ENCODE data around the gene GNAS-AS1. TPM values are rescaled to one million over a fixed set of nuclear protein-coding genes. Genes with fewer than 3 reads are reported as not detected.

Gene GNAS-AS1
- 0.11 TPM in 1 of 2 replicates, not detected in the other for total RNA-seq (2014; rRNA removed)
- not detected for polyA plus RNA-seq (2012)

DNA sequence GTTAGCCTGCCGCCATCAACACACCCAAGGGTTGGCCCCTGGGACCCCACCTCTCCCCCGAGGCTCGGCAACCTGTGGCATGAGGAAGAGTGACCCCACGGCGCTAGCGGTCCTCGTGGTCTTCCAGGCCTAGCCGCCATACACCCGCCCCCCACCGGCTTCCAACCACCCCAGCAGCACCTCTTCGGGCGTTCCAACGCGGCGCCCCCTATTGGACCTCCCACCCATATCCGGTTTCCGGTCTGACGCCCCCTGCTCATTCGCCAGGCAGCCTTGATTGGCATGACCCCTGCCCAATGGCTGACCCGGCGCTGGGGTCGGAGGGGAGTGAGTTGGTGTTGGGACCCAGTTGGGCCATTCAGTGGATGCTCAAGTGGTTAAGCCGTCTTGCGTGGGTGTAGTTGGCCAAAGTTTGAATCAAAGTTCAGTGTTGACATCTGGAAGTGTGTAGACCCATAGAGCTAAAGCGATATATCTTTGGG, at the start of gene GNAS-AS1:
GNAS-AS1 (minus strand) TSS at position 210 of the 482 bp plus-strand sequence.
- no peak for DNase-seq (ENCODE audit: low read depth)

DNA sequence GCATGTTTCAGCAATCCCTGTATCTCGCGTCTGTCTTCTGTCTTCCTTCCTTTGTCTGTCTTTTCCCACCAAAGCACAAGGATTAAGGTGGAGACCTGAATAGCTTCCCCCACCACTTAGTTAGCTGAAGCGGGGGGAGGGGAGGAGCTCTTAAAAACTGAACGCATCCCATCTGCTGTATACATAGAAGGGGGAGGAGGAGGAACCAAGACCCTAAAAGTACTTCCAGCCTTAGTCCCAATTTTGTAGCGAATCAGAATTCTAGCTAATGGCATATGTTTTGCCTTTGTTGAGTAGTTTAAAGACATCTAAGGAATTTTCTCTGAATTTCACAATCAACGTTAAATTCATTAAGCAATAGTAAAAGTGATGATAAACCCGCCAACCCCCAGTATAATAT, 49.7 kb upstream of the GNAS-AS1 start:
- no peak for DNase-seq (ENCODE audit: low read depth)

DNA sequence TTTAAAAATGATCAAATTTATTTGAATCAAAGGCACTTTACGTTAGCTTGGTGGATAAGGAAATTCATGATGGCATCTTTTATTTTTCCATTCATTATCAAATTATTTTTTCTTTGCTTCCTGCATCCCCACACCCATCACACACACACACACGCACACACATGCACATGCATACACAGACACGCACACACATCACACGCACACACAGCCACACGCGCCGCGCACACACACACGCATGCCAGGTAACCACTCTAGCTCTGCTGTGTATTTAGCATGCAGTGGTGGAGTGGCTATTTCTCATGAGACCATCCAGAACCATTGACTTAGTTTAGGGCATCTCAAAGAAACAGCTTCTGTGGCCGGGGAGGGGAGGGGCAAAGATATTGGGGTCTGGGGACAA, 48.8 kb upstream of the GNAS-AS1 start:
- DNase-seq (ENCODE audit: low read depth) = no peak

DNA sequence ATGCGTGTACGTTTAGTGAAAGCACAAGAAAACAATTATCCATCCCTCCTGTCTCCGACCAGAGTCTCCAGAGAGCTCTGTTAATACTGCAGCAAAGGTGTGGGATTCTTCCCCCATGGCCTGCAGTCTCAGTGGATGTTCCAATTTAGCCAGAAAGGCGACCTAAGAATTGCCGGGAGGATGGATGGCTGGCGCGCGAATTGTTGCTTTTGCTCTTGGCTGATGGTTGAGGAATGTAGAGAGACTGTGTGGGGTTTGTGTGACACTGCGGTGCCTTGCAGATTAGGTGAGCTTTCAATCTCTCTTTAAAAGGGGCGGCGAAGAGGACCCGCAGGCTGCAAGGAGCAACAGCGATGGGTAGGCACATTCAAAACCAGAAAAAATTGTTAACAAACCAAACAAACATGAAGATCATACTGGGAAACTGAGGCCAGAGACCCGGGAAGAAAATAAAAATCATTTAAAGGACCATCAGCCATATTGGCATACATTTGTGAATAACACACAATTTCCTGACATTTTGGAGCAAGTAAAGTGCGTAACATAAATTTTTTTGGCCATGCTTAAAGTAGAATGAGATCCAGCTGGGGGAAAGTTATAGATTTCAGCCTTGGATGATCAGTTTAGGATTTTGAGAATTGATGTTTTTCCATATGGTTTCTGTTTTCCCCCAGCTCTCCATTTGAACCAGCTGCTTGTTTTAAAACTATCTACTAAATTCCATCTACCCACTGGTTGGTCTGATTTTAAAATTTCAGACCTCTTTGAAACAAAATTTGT, 48.1 kb upstream of the GNAS-AS1 start:
- DNase-seq (ENCODE audit: low read depth) = no peak

DNA sequence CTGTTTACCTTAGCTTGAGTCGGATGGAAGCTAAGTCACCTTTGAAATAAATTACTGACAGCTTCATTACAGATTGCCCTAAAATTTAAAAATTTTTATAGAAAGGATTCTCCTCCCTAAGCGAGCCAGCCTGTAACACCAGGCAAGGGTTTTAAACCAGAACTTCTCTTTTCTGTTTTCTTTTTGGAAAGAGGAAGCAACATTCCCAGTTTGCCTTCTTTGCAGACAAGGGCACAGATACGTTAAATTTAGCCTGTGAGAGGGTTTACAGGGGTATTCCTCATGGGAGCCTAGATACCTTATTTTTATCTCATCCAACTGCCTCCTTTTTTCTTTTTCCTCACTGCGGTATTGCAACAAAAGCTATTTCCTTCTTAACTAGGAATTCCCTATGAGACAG, 46.8 kb upstream of the GNAS-AS1 start:
- DNase-seq (ENCODE audit: low read depth) = no peak

DNA sequence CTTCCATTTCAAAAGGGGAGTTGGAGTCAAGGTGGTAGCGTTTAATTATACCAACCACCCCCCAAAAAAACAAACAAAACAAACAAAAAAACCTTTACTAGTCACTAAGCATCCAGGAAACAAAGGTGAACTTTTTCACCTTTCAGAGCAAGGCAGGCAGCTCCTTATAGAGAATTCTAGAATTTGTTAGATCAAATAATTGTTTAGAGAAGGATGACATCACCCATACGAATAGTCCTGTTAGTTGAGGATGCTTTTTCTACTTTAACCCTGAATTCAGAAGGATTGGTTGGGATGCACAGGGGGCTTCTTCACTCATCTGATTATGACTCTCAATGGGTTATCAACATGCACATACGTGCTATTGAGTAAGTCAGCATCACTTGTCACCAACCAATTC, 46.1 kb upstream of the GNAS-AS1 start:
- no peak for DNase-seq (ENCODE audit: low read depth)

DNA sequence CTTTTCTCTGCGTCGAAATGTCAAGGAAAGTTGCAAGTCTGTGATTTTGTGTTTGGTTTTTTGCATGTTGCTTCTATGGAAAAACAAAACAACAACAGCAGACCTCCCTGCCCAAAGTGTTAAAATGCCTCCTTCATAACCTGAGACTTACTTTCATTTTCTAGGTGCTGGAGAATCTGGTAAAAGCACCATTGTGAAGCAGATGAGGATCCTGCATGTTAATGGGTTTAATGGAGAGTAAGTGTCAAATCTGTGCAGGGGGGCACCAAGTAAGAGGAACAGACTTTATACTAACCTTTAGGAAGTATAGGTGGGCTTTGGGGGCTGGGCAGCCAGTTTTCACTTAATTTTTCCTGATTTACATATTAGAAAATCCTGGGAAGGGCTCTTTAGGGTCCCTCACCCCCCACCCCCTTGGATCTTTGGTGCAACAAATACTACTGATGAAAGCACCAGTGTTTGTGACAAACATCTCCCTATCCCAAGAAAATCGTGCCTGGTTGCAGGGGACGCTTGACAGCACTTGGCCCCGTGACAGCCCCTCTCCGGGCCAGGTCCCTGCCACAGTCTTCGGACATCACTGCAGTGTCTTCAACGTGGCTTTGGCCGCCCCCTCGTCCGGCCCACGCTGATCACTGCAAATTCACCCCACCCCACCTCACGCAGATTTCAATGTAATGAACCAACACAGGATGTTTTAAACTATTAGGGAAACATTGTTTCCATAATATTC, 44.9 kb upstream of the GNAS-AS1 start:
- no peak for DNase-seq (ENCODE audit: low read depth)

DNA sequence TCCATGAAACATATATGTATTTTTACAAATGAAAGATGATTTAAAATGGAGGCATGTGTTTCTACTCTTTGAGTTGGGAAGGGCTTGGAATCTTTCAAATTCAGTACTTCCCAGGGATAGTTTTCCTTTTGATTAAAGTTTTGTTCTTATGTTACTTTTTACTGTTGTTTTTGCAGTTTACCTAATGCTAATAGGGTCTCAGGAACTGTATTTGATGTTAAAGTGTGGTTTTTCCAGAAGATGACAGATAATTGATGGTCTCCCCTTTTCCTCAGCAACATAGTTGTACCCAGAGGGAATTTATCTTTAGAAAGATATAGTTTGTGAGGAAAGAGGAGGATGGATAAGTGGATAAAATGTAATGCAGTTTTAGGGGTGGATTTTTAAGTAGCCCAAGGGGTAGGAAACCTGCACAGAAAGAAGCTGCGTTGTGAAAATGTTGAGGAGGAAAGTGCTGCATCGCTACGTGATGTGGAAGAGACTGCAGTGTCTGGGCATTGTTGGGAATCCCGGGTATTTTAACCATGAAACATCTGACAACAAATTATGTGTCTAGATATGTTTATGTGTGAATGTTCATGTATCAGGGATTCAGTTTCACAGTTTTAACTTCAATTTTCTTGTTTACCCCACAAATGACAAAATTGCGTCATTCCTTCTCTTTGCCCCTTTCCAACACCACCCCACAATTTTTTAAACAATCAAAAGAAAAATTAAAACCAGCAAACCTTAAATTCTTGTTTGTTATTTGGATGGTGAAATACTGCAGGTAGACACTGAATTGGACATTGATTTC, 44.1 kb upstream of the GNAS-AS1 start:
- DNase-seq (ENCODE audit: low read depth) = no peak

DNA sequence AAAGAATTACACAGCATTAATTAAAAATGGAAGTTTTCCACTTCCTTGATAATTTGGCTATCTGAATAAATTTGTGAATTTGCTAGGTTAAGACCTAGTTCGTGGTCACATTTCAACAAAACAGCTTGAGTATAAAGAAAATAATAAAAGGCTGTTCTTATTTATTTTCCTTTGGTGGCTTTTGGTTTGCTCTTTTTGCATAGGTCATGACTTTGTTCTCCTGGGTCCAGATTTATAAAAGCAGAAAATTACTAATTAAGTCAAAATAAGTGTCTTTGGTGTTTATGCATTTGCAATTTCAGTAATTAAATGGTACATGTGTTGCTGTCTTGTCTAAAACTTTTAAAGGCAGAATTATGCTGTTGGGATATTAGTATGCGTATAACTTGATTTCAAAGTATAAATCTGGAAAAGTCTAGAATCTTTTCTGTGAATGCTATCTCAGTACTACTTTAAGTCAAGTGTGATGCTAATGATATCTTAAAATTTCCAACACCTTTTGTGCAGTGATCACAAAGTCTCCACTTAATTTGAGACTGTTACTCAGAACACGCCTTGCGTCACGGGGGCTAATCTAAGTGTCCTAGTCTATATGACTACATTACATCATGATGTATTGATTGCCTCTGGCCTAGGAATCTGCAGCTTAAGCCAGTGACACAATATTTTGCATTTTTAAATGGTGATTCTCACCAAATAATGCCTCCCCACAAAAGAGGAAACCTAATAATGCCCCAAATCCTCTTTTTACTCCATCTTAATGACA, 42.8 kb upstream of the GNAS-AS1 start:
- DNase-seq (ENCODE audit: low read depth) = peak; percentile 15

DNA sequence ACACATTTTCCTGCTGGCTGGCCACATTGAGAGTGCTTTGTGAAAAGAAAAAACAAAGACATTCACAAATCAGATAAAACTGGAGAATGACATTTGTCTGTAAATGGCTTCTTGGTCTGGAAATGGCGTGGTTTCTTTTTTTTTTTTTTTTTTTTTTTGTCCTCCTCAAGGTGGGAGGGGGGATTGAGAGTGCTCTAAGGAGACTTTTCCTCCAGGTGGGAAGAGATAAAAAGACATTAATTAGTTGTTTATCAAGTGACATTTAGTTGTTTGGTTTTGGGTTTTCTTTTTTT, 42.2 kb upstream of the GNAS-AS1 start:
- no peak for DNase-seq (ENCODE audit: low read depth)

DNA sequence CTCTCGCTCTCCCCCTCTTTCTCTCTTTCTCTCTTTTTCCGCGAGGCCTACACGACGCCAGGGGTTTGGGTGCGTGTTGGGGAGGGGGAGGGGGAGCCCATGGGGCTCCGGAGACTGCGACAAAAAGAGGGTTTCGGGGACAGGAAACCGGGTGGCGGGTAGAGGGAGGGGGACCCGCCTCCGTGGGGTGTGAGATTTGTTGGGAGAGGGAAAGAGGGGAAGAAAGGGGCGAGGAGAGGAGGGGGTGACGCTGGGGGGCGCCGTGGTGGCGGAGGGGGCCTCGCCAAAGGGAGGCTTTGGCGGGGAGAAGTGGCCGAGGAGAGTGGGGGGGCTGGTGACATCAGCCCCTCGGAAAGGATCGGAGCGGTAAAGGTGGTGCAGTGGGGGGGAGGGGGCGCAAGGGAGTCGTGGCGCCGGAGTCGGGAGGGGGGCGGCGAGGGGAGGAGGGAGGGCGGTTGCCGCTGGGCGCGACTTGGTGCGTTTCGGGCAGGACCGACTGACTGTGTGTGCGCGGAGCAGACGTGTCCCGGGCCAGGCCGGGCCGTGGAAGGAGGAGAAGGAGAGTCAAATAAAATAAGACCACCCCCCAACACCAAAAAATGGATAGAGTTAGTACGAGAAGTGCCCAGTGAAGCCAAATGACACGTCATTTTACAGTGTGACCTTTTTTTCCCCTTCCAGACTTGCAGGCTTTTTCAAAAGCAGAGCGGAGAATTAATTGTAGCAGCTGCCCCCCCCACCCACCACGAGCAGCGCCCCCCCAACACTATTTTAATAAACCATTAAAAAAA, 41.6 kb upstream of the GNAS-AS1 start:
- peak; percentile 52 for DNase-seq (ENCODE audit: low read depth)

DNA sequence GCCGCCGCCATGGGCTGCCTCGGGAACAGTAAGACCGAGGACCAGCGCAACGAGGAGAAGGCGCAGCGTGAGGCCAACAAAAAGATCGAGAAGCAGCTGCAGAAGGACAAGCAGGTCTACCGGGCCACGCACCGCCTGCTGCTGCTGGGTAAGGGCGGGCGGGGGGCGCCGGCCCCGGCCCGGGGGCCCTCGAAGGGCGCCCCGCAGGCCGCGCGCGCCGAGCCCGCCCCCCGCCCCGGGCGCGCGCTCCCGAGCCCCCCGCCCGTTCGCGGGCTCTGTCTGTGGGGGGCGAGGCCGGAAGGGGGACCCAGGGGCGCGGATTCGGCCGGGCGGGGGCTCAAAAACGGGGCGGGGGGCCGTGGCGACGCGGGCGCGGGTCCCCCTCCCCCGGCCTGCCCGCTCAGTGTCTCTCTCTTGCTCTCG, 41.0 kb upstream of the GNAS-AS1 start:
- DNase-seq (ENCODE audit: low read depth) = peak; percentile 47

DNA sequence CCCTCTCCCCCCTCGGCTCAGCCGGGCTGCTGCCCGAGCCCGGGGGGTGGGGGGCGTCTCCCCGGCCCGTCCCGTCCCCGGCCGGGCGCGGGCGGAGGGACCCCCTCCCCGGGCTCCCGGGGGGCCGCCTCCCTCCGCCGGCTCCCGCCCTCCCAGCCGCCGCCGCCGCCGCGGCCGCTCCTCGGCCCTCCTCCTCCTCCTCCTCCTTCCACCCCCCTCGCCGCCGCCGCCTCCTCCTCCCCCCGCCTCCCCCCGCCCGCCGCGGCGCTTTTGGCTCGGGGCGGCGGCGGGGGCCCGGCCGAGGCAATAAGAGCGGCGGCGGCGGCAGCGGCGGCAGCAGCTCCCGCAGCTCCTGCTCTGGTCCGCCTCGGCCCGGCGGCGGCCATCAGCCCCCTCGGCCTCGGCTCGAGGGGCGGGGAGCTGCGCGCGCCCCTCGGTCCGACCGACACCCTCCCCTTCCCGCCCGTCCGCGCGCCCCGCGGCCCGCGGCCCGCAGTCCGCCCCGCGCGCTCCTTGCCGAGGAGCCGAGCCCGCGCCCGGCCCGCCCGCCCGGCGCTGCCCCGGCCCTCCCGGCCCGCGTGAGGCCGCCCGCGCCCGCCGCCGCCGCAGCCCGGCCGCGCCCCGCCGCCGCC, 40.5 kb upstream of the GNAS-AS1 start:
- DNase-seq (ENCODE audit: low read depth) = peak; percentile 40

DNA sequence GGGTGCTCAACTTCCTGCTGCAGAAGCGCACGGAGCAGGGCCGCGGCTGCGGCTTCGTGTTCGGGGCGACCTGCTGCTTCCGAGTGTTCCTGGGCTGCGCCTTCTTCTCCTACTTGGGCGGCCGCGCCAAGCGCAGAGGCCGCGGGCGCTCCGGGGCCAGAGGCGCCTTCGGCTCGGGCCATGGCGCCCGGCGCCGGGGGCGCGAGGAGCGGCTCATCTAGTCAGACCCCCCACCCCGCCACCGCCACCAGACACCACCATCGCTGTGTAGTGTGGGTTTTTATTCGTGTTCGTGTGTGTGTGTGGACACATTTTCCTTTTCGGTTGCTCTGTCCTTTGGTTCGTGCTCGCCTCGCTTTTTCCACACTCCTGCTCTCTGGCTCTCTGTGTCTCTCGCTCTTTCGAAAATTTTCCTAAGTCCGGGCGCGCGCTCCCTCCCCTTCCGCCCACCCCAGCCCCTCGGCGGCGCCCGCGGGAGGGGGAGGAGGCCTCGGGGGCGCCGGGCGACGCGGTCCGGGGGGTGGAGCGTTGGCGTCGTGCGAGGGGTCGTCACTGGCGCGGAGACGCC, 39.9 kb upstream of the GNAS-AS1 start:
- DNase-seq (ENCODE audit: low read depth) = peak; percentile 71

DNA sequence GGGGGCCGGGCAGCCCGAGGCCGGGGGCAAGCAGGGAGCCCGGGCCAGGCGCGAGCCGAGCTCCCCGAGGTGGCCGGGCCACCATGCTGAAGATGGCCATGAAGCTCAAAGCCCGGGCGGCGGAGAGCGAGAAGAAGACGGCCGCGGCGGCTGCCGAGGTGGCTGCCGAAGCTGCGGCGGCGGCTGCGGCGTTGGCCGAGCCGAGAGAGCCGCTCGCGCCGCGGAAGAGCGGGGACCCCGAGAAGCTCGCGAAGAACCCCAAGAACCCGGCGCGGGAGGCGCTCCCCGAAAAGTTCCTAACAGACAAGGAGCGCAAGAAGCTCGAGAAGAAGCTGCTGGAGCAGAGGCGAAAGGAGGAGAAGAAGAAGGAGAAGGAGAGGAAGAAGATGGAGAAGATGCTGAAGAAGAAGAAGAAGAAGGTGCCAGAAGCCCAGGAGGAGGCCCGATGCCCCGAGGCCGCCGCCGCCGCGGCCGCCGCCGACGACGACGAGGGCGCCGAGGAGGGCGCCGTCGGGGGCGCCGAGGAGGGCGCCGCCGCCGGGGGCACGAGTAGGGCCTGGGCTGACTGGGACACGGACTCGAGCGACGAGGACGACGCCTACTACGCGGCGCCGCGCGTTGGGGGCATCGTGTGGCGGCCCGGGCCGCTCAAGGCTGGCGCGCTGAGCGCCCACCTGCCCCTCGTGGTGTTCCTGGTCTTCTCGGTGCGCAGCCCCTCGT, 39.3 kb upstream of the GNAS-AS1 start:
- no peak for DNase-seq (ENCODE audit: low read depth)

DNA sequence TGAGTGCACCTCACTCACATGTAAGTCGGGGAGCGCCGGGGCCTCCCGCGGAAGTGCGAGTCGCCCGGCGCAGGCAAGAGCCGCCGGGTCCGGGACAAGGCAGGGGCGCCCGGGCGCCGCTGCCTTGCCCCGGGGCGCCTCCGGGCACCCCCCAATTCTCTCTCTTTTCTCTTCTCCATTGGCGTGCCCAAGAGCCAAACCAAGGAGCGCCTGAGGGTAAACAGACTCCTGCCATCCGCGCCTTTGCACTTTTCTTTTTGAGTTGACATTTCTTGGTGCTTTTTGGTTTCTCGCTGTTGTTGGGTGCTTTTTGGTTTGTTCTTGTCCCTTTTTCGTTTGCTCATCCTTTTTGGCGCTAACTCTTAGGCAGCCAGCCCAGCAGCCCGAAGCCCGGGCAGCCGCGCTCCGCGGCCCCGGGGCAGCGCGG, 38.6 kb upstream of the GNAS-AS1 start:
- peak; percentile 14 for DNase-seq (ENCODE audit: low read depth)

DNA sequence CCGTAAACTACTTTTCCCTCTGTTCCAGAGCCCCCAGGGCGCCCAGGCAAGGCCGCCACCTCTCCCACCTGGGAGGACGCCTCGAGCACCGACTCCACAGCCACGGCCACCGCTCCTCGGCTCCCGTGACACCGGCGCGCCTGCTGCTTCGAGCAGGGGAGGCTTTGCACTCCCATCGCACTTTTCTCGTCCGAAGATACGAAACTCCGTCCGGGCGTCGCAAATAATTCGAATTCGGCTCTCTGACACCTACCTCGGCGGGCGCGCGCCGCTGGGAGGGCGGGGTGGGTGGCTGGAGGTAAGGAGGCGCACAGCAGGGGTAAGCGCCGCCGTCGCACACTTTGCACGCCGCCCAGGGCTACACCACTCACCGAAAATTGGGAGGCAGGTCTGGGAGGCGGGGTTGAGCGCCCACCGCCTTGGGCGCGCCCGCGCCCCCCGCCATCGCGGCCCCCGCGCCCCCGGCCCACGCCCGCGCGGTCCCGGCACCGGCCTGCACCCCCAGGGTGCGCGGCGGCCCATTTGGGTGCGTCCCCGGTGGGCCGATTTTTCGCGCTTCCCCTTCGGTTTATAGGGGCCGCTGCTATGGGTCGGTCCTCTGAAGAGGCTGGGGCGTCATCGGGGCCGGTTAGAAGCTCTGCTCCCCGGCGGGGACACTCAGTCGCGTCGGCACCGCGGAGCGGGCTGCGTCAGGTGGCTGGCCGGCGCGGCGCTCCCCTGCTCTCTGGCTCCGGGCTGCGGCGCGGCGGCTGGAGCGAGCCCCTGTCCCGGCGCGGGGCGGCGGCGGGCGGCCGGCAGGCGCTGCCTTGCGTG, 38.0 kb upstream of the GNAS-AS1 start:
- DNase-seq (ENCODE audit: low read depth) = peak; percentile 57

DNA sequence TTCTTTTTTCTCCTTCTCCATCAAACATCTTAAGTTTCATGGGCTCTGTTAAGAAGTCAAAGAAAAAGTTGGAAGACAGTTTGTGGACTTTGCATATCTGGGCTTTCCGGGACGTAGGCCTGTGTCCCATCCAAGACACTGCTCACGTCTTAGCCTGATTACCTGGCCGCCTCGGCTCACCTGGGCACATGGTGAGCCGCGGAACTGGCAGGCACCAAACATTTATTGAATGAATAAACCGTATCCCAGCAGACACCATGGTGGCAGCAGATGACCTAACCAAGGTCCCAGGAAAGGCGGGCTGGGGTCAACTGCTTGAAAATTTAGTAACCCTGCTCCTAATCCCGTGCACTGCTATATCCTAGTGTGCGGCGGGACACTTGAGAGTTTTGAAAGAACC, 37.4 kb upstream of the GNAS-AS1 start:
- no peak for DNase-seq (ENCODE audit: low read depth)
